ENCODE results near the gene TEKT2.

Gene TEKT2

DNA sequence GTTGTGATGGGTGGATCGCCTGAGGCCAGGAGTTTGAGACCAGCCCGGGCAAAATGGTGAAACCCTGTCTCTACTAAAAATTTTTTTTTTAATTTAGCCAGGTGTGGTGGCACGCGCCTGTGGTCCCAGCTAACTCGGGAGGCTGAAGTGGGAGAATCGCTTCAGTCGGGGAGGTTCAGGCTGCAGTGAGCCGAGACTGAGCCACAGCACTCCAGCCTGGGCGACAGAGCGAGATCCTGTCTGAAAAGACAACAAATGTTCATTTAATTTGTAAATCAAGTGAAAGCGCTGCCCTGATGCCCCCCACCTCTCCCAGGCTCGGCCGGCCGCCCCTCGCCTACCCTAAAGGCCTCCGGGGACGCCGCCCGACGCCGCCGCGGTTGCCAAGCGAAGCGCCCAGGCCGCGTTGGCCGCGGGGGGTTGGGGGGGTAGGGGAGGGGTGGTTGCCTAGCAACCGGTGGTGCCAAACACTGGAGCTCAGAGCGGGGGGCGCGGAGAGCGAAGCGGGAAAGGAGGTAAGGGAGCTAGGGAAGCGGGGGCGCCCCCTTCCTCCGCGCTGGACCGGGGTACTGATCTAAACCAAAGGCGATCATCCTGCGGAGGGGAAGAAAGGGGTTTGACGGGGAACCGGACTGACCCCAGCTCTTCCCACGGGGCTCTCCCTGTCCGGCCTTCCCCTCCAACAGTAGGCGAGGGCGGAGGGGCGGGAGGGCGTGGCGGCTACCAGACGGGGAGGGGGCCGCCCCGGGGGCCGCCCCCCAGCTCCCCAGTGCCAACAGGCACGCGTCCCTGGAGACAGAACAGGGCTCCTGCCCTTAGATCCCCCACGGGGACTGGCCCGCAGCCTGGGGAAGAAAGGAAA lies at the start of gene TEKT2:
Gene TEKT2 (plus strand): TSS at position 460 of the 862 bp plus-strand sequence. CDS start 828 bp downstream, outside the sequence.
- DNase-seq, result peak; percentile 86

GRCh38 chr1:36034692-36035091 lies 49.2 kb upstream of the TEKT2 start:
- DNase-seq, result no peak

- no peak for DNase-seq
These were observed 48.7 kb upstream of the TEKT2 start for GRCh38 chr1:36035154-36035553.

DNA sequence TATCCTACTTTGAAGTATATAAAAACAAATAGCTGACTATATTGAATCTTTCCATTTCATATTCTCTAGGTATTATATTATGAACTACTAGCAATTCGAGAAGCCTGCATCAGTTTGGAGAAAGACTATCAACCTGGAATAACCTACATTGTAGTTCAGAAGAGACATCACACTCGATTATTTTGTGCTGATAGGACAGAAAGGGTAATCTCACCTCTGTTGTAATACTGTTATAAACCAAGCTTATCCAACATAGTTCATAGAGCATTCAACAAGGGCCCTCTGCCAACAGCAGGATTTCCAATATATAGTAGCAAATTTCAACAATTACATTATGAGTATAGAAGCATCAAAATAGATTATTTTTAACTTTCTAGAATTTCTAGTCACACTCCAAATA lies 43.7 kb upstream of the TEKT2 start:
- no peak for DNase-seq

DNA sequence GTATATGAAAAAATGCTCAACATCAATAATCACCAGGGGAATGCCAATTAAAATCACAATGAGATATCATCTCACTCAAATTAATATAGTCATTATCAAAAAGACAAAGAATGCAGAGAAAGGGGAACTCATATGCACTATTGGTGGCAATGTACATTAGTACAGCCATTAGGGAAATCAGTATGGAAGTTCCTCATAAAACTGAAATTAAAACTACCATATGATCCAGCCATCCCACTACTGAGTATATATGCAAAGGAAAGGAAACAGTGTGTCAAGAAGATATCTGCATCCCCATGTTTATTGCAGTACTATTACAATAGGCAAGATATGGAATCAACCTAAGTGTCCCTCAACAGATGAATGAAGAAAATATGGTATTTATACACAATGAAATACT lies 32.1 kb upstream of the TEKT2 start:
- DNase-seq, result no peak

DNA sequence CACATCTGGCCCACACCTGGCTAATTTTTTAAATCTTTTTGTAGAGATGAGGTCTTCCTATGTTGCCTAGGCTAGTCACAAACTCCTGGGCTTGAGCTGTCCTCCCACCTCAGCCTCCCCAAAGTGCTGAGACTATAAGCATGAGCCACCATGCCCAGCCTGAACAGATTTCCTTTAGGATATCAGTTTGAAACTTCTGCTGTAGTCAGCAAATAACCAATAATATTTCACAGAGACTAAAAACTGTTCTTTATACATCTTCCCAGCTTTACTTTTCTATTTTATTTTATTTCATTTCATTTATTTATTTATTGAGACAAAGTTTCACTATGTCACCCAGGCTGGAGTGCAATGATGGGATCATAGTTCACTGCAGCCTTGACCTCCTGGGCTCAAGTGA lies 29.9 kb upstream of the TEKT2 start:
- no peak for DNase-seq

DNA sequence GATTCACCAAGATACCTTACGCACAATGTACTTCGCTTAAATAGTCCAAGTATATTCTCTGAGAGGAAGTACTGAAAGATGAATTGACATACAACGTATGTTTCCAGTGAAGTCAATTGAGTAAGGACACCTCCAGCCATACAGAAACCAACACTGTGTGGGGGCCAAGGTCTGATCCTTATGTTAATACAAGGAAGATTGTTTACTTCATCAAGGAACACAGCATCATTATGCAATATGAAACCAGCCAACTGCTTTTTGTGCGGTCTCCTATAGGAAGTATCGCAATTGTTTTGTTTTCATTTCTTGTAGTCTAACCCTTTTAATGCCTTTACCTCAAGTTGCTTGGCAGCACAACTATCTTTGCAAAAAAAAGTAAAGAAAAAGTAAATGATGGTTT lies 28.2 kb upstream of the TEKT2 start:
- no peak for DNase-seq

- DNase-seq, result no peak
These were observed 21.6 kb upstream of the TEKT2 start for GRCh38 chr1:36062315-36062714.

DNA sequence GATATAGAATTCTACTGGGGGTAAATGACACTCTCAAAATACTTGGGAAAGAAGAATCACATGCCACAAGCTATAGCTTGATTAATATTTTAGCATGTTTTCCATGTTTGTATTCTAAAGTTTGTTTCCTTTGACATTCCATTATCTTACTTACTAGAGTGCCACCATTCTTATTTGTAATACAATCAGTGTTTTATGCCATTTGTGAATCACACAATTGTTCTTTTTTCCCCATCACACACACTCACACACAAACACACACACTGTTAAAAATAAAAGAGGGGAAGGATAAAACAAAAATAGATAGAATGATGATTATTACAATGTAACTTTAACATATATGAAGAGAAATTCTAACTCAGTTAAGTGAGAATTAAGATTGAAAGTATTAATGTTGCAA lies 16.0 kb upstream of the TEKT2 start:
- DNase-seq, result no peak

DNA sequence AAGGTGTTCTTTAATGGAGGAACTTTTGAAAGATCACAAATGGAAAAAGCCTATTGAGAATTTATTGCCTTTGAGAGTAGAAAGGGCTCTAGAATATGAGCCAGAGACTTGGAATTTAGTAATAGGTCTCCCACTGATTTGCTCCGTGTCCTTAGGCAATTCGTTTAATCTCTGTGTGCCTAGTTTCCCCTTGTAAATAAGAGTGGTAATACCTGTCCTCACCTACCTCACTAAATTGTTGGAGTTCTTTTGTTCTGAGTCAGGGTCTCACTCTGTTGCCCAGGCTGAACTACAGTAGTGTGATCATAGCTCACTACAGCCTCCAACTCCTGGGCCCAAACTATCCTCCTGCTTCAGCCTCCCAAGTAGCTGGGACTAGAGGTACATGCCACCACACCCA lies 15.0 kb upstream of the TEKT2 start:
- DNase-seq, result no peak

GRCh38 chr1:36070349-36070748 lies 13.5 kb upstream of the TEKT2 start:
- DNase-seq, result no peak

DNA sequence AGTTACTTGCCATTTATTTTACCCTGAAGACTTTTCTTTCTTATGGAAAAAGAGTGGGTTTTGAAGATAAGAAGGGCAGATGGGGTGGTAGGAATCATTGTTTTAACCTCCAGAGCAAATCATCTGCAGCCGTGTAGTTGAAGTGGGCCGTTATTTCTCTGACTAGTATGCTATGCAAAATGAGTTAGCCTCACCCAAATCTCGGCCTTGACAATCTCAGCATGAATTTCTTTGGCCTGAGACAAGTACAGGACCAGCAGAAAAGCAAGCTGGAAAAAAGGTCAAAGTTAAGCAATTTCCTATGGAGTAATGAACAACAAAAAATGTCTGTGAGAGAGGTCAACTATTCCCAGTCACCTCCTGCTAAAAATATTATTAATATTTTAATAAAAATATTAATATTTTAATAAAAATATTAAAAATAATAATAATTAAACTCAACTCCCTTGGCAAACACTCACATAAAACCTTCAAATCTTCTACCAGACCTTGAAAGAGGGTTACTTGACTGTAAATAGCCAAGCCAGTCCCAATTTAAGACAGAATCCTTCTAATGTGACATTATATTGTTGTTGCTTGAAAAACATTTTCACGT lies 6.8 kb upstream of the TEKT2 start:
- DNase-seq, result no peak

- no peak for DNase-seq
These were observed 3.7 kb upstream of the TEKT2 start for GRCh38 chr1:36080236-36080635.

DNA sequence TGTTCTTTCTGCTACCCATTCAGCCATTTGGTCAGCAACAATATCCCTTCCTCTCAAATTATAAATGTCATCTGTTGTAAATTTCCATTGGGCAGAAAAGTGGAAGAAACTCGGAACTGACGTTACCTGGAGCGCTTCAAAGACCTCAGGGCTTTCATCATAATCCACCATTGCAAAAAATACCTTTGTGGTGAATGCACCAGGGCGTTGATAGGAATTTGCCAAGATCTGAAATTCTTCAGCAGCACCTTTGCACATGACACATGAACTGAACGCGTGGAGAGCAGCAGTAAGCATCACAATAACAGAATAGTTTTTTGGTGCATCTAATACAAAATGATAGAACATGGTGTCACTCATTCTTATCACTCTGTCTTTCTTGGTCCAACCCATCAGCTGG lies 3.1 kb upstream of the TEKT2 start:
- no peak for DNase-seq

DNA sequence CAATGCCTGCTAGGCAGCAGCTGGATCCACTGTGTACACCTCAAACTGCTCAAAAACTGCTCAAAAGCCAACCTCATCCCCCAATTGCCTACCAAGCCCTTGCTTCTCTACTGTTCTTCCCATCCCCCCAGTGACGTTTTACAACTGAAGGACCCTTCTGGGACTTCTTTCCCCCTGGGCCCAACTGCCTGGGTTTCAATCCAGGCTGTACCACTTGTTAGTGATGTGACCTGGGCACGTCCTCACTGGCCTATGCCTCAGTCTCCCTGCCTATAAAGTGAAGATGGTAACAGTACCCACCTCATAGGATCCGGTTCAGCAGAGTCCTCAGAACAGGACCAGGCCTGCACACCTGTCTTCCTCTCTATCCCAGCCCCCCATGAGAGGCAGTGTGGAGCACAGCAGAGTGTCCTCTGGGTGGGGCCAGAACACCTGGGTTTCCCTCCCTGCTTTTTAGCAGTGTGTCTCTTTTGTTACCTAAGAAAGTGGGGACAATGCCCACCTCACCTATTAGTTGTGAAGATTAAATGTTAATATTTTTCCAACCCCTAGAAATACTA lies 1.9 kb upstream of the TEKT2 start:
- DNase-seq, result no peak

GRCh38 chr1:36083219-36083618 lies 675 bp upstream of the TEKT2 start:
- DNase-seq, result no peak

DNA sequence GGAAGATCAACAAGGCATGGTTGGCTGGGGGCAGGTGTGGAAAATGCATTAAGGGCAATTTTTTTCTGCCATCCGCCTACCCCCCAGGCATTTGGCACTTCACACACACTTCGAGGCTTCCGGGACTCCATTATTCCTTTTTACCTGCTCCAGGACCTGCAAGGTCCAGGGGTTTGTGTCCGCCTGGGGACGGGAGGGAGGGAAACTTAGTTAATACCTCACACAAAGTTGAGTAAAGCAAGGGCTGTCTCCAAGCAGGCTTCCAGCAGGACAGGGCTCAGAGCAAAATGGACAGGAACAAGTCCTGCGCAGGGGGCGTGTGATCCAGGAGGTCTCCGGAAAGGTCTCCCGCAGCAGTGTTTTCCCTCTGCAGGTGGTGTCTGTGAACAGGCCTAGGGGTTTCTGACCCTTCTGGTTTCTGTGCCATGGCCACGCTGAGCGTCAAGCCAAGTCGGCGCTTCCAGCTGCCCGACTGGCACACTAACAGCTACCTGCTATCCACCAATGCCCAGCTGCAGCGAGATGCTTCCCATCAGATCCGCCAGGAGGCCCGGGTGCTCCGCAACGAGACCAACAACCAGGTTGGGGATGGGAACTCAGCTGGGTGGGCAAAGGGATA lies 712 bp downstream of the TEKT2 start:
- DNase-seq, result peak; percentile 47

DNA sequence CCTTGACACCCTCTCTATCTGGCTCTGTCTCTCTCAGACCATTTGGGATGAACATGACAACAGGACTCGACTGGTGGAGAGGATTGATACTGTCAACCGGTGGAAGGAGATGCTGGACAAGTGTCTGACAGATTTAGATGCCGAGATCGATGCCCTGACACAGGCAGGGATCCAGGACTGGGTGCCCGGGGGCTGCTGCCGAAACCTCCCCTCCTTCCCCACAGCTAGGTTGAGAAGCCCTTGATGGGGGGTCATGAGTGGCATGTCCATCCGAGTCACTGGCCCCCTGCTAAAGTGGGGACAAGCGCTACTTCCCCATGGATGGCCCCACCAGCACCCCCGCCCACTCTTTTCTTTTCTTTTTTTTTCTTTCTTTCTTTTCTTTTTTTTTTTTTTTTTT lies 1.2 kb downstream of the TEKT2 start:
- no peak for DNase-seq

DNA sequence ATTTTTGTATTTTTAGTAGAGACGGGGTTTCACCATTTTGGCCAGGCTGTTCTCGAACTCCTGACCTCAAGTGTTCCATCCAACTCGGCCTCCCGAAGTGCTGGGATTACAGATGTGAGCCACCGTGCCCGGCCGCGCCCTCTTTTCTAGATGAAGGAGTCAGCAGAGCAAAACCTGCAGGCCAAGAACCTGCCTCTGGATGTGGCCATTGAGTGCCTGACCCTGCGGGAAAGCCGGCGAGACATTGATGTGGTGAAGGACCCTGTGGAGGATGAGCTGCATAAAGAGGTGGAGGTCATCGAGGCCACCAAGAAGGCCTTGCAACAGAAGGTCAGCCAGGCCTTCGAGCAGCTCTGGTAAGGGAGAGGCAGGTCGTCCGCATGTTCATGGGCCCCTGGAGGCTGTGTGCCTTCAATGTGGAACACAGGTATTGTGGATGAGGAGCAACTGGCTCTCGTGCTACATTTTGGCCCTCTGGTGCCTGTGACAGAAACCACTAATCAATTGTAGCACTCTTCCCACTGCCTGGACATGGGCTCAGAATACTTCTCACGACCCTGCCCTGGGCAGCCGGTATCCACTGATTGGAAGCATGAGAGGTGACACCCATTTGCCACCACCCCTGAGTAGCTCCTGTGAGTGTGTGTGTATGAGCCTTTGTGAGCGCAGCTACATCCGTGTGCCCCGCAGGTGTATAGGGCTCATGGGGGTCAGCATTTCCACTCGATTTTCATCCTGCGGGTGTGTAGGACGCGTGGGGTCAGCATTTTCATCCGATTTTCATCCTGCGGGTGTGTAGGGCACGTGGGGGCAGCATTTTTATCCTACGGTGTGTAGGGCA lies 2.0 kb downstream of the TEKT2 start:
- no peak for DNase-seq

DNA sequence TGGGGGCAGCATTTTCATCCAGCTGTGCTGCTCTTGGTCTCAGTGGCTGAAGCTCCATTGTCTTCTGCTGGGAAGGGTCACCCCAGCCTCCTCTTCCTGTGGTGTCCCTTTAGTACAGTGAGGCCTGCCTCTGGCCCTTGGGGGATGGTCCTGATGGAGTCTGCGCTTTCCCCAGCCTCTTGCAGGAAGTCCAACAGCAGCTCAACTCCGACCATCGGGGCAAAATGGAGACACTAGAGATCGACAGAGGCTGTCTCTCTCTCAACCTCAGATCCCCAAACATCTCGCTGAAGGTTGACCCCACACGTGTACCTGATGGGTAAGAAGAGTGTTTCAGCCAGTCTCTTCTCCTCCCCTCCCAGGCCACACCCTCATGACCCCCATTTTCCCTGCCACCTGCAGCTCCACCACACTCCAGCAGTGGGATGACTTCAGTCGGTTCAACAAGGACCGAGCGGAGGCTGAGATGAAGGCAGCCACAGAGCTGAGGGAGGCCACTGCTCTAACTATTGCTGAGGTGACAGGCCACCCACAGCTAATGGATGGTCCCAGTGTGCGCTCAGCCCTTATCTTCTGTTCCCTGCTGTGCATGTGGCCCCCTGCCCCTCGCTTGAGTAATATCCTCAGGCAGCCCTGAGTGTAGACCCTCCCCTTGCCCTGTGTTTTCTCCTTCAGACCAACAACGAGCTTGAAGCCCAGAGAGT lies 2.8 kb downstream of the TEKT2 start:
- no peak for DNase-seq

DNA sequence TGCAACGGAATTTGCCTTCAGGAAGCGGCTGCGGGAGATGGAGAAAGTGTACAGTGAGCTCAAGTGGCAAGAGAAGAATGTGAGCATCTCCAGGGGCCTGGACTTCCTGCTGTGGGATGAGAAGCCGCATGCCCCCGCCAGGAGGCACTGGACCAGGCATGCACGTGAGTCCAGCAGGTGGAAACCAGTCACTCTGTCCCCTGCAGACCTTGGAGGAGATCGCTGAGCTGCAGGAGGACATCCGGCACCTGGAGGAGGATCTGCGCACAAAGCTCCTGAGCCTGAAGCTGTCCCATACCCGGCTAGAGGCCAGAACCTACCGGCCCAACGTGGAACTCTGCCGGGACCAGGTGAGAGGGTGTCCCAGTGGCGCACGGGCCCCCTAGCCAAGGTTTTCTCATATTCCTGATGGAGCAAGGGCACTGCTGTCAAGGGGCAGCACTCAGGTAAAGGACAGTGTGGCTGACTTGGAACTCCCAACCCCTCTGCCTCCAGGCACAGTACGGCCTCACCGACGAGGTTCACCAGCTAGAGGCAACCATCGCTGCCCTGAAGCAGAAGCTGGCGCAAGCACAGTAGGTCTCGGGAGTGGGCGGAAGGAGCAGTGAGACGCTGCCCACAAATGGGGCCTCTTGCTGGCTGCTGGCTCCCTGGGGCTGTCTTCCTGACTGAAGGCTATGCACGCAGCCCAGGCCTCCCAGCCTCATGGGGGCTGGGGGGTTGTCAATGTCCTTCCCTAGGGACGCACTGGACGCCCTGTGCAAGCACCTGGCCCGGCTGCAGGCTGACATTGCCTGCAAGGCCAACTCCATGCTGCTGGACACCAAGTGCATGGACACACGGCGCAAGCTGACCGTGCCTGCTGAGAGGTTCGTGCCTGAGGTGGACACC lies 3.6 kb downstream of the TEKT2 start:
- DNase-seq, result peak; percentile 33
